Forelimb muscle (tissue), 1 donor: ENCODE measurements around the gene SLC9A2. TPM values are rescaled to one million over a fixed set of nuclear protein-coding genes. Genes with fewer than 3 reads are reported as not detected.

Source experiments
- DNase-seq: peaks from one replicate; pipeline ENCODE4 v3.0.0-alpha.2; 2013; ENCODE audit warnings: low read depth
- polyA plus RNA-seq: library from polyadenylated mRNA; unstranded; fragments of 120-200 nt; gene quantifications from one replicate; pipeline ENCODE4 v1.2.1, GENCODE V29; 2013; ENCODE audit not compliant: insufficient read length

Gene SLC9A2
- polyA plus RNA-seq, 1 donor: 2.6 TPM

GRCh38 chr2:102735416-102736109 lies 116.2 kb downstream of the SLC9A2 start:
- DNase-seq: no peak

GRCh38 chr2:102736110-102736409 lies 116.7 kb downstream of the SLC9A2 start:
- DNase-seq: no peak

- peak; percentile 22 for DNase-seq
These were observed 117.4 kb downstream of the SLC9A2 start for GRCh38 chr2:102736410-102737409.

GRCh38 chr2:102737431-102737830 lies 118.1 kb downstream of the SLC9A2 start:
- DNase-seq: no peak

- DNase-seq: no peak
These were observed 123.9 kb downstream of the SLC9A2 start for GRCh38 chr2:102743259-102743658.

GRCh38 chr2:102748107-102748506 lies 128.8 kb downstream of the SLC9A2 start:
- DNase-seq: no peak

- DNase-seq: no peak
These were observed 130.6 kb downstream of the SLC9A2 start for GRCh38 chr2:102749938-102750337.

GRCh38 chr2:102753563-102754159 lies 134.3 kb downstream of the SLC9A2 start:
- DNase-seq: no peak

GRCh38 chr2:102754456-102755145 lies 135.2 kb downstream of the SLC9A2 start:
- no peak for DNase-seq

- DNase-seq: no peak
These were observed 135.9 kb downstream of the SLC9A2 start for GRCh38 chr2:102755284-102755683.

GRCh38 chr2:102758439-102758838 lies 139.1 kb downstream of the SLC9A2 start:
- DNase-seq: no peak

Other genes with a start within 250 kb of the SLC9A2 start
- gene IL18RAP, start 196.4 kb upstream of the SLC9A2 start, polyA plus RNA-seq: 0.34 TPM
- gene SLC9A4, start 146.3 kb upstream of the SLC9A2 start, polyA plus RNA-seq: not detected
- gene TMEM182, start 142.5 kb downstream of the SLC9A2 start, polyA plus RNA-seq: 176 TPM